IPS-15b (cell line): ENCODE measurements around the gene FAM13A.

Source experiments
- H3K27me3 ChIP-seq: one replicate; pipeline ENCODE4 v1.6.1; 2013; ENCODE audit warnings: low read length; ENCODE audit not compliant: control insufficient read depth, insufficient read depth
- H3K36me3 ChIP-seq: one replicate; pipeline ENCODE4 v1.6.1; 2013; ENCODE audit warnings: low read length; ENCODE audit not compliant: control insufficient read depth, insufficient read depth
- H3K4me1 ChIP-seq: one replicate; pipeline ENCODE4 v1.6.1; 2013; ENCODE audit warnings: mild to moderate bottlenecking, low read length; ENCODE audit not compliant: control insufficient read depth, insufficient read depth
- H3K4me3 ChIP-seq: one replicate; pipeline ENCODE4 v1.5.1; 2013; ENCODE audit warnings: low read depth, low read length
- H3K9ac ChIP-seq: one replicate; pipeline ENCODE4 v1.6.1; 2013; ENCODE audit warnings: low read depth, mild to moderate bottlenecking, low read length
- H3K9me3 ChIP-seq: one replicate; pipeline ENCODE4 v1.6.1; 2013; ENCODE audit warnings: mild to moderate bottlenecking, low read length; ENCODE audit not compliant: control insufficient read depth, insufficient read depth

The FAM13A gene

GRCh38 chr4:88880501-88881226, 176.3 kb downstream of the FAM13A start:
- no peaks in the 10 kb centered on the region for H3K27me3 ChIP-seq
- H3K9ac ChIP-seq: no peak overlapping the region

GRCh38 chr4:88879991-88880390, 177.0 kb downstream of the FAM13A start:
- no peak overlapping the region for H3K9ac ChIP-seq

More at GRCh38 chr4:88880501-88881226, 176.3 kb downstream of the FAM13A start:
- Histone ChIP-seq H3K4me3 (no peak overlapping the region), H3K36me3 (no peaks in the 10 kb centered on the region), H3K9me3 (no peaks in the 10 kb centered on the region), H3K4me1 (peaks cover 5% of the 10 kb centered on the region)

GRCh38 chr4:88878642-88879041, 178.3 kb downstream of the FAM13A start:
- no peaks in the 10 kb centered on the region for H3K36me3 ChIP-seq
- H3K9me3 ChIP-seq: no peaks in the 10 kb centered on the region
- no peak overlapping the region for H3K9ac ChIP-seq
- H3K27me3 ChIP-seq: no peaks in the 10 kb centered on the region
- no peak overlapping the region for H3K4me3 ChIP-seq
- H3K4me1 ChIP-seq: peaks cover 5% of the 10 kb centered on the region

More at GRCh38 chr4:88879991-88880390, 177.0 kb downstream of the FAM13A start:
- H3K36me3 ChIP-seq: no peaks in the 10 kb centered on the region
- H3K27me3 ChIP-seq: no peaks in the 10 kb centered on the region
- H3K4me1 ChIP-seq: peaks cover 5% of the 10 kb centered on the region
- no peaks in the 10 kb centered on the region for H3K9me3 ChIP-seq
- no peak overlapping the region for H3K4me3 ChIP-seq

- H3K4me1 ChIP-seq: no peaks in the 10 kb centered on the region
- no peaks in the 10 kb centered on the region for H3K27me3 ChIP-seq
- no peak overlapping the region for H3K4me3 ChIP-seq
- no peak overlapping the region for H3K9ac ChIP-seq
- H3K36me3 ChIP-seq: no peaks in the 10 kb centered on the region
- H3K9me3 ChIP-seq: no peaks in the 10 kb centered on the region
Observed at GRCh38 chr4:88870428-88870827, 186.6 kb downstream of the FAM13A start.

DNA sequence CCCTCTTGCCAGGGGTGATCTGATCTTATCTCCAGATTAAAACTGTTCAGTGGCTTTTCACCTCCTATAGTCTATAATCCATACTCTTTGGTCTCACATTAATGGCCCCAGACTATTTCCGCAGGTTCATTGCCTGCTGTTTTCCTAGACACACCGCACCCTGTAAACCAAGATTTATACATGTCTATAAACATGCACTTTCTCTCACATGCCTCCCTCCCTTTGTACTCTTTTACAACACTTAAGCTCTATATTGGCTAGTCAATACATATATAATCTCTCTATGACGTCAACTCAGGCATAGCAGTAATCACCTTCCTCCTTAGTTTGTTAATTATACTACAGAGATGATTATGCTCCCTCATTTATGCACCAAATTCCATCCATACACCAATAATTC, 188.5 kb downstream of the FAM13A start:
- Histone ChIP-seq H3K36me3 (no peaks in the 10 kb centered on the region), H3K4me1 (no peaks in the 10 kb centered on the region), H3K9ac (no peak overlapping the region), H3K4me3 (no peak overlapping the region), H3K27me3 (no peaks in the 10 kb centered on the region), H3K9me3 (no peaks in the 10 kb centered on the region)

DNA sequence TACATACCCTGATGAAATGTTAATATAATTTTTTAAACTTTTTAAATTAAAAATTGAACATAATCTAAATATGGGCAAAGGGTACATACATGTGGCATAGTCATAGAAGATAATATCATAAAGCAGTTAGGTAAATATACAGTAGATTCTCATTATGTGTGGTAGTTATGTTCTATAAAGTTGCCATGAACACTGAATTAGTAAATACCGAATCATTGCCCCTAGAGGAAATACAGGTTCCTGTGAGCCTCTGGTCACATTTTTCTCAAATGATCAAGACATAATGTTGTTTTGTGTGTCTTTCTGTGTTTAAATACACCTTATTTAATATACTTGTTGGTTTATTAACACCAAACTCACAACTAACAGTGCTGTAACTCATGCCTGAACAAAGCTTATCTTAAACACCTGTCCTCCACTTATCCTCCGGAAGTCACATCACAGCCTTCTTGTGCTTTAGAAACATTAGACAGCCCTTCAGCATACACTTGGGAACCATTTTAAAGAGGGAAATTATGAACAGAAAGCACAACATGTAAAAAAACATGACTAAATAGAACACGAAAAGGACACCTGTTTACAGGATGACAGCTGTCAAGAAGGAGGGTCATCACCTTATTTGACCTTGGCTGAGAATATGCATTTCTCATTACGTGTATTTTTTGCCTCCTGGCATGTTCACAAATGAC, 190.0 kb downstream of the FAM13A start:
- Histone ChIP-seq H3K4me3 (no peak overlapping the region), H3K4me1 (no peaks in the 10 kb centered on the region), H3K27me3 (no peaks in the 10 kb centered on the region), H3K9me3 (no peaks in the 10 kb centered on the region), H3K9ac (no peak overlapping the region), H3K36me3 (no peaks in the 10 kb centered on the region)

DNA sequence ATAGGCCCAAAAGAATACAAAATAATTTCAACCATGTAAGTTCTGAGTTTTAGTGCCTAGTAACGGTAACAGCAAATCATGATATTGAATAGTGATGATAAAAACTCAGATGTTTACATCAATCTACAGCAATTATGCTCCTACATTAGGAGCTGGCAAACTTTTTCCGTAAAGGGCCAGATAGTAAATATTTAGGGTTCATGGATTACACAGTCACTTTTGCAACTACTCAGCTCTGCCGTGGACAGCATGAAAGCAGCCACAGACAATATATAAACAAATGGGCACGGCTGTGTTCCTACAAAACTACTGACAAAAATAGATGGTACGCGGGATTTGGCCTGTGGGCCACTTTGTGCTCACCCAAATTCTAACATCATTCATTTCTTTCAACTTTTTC, 191.5 kb downstream of the FAM13A start:
- Histone ChIP-seq H3K9ac (no peak overlapping the region), H3K27me3 (no peaks in the 10 kb centered on the region), H3K36me3 (no peaks in the 10 kb centered on the region), H3K4me1 (no peaks in the 10 kb centered on the region), H3K4me3 (no peak overlapping the region), H3K9me3 (no peaks in the 10 kb centered on the region)

- no peaks in the 10 kb centered on the region for H3K27me3 ChIP-seq
- H3K4me3 ChIP-seq: no peak overlapping the region
- no peaks in the 10 kb centered on the region for H3K36me3 ChIP-seq
- no peaks in the 10 kb centered on the region for H3K4me1 ChIP-seq
- H3K9me3 ChIP-seq: no peaks in the 10 kb centered on the region
- H3K9ac ChIP-seq: no peak overlapping the region
Observed at GRCh38 chr4:88865046-88865445, 191.9 kb downstream of the FAM13A start.

GRCh38 chr4:88860586-88860985, 196.4 kb downstream of the FAM13A start:
- Histone ChIP-seq H3K27me3 (no peaks in the 10 kb centered on the region), H3K36me3 (no peaks in the 10 kb centered on the region), H3K4me1 (no peaks in the 10 kb centered on the region), H3K9me3 (no peaks in the 10 kb centered on the region), H3K9ac (no peak overlapping the region), H3K4me3 (no peak overlapping the region)

DNA sequence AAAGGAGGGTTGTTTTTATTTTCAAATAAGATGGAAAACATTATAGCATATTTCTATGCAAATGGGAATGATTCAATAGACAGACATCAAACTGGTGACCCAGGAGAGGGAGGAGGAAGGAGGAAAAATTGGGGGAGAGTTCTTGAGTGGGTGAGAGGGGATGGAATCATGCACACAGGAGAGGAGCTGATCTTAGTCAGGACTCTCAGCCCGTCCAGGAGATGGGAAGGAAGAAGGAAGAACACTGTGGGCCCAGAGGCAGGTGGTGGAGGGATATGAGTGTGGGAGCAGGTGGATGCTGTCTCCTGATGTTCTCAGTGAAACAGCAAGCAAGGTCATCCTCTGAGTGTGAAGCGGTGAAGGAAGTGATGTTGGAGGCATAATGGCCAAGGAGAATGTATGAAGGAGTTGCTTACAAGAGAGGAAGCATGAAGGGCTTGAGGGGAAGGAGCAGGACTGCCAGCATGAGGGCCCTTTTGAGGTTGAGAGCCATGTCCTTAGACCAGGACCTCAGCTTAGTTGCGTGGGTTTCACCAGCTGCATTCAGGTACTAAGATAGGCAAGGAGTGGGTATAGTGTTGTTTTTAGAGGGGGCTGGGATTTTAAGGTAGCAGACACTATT, 197.7 kb downstream of the FAM13A start:
- no peaks in the 10 kb centered on the region for H3K4me1 ChIP-seq
- H3K9me3 ChIP-seq: no peaks in the 10 kb centered on the region
- no peaks in the 10 kb centered on the region for H3K27me3 ChIP-seq
- H3K9ac ChIP-seq: no peak overlapping the region
- H3K4me3 ChIP-seq: no peak overlapping the region
- no peaks in the 10 kb centered on the region for H3K36me3 ChIP-seq

- H3K9me3 ChIP-seq: no peaks in the 10 kb centered on the region
- H3K36me3 ChIP-seq: no peaks in the 10 kb centered on the region
- H3K4me1 ChIP-seq: no peaks in the 10 kb centered on the region
- no peak overlapping the region for H3K9ac ChIP-seq
- H3K4me3 ChIP-seq: no peak overlapping the region
- no peaks in the 10 kb centered on the region for H3K27me3 ChIP-seq
Observed at GRCh38 chr4:88858752-88859151, 198.2 kb downstream of the FAM13A start.

DNA sequence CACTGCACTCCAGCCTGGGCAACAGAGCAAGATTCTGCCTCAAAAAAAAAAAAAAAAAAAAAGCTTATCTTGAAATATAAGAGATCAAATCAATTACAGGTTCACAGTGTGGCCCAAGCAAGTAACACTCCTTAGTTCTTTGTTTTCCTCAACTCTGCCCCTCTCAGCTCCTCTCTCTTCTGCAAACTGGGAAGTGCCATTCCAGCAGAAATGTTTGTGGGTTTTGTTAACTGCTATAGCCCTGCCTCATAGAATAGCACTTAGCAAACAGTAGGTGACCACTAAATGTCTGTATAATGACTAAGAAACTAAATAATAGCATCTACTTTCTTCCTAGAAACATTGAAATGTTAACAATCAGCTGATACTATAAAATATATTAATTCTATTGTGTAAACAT, 199.4 kb downstream of the FAM13A start:
- Histone ChIP-seq H3K9me3 (no peaks in the 10 kb centered on the region), H3K9ac (no peak overlapping the region), H3K36me3 (no peaks in the 10 kb centered on the region), H3K27me3 (no peaks in the 10 kb centered on the region), H3K4me1 (no peaks in the 10 kb centered on the region), H3K4me3 (no peak overlapping the region)
